GM12878 (cell line): ENCODE measurements around the gene SIL1. TPM values are rescaled to one million over a fixed set of nuclear protein-coding genes. Genes with fewer than 3 reads are reported as not detected.

Experiments
- ATAC-seq: fragments of 200-7000 bp; cut with Tn5 transposase; 3 replicates; pipeline ENCODE4 v1.9.1; 2020; ENCODE audit warnings: mild to moderate bottlenecking, moderate library complexity
- BruUV-seq: library from RNA; stranded (reverse); fragments of 400-500 nt; replicated peaks from 2 replicates; lab custom pipeline; 2021; lab: Mats Ljungman, UMichigan
- CTCF ChIA-PET: fragments of 300-600 bp; sonication (Branson Sonifier 250); formaldehyde crosslinking; extraction: SDS; loops from one replicate; lab custom pipeline; 2021; ENCODE audit warnings: inconsistent platforms; lab: Yijun Ruan, JAX
- POLR2A ChIA-PET: fragments of 350-600 bp; formaldehyde crosslinking; extraction: SDS; loops from one replicate; lab custom pipeline; 2021; ENCODE audit warnings: inconsistent platforms; lab: Charles Lee
- RAD21 ChIA-PET: fragments of 300-600 bp; sonication (Branson Sonifier 250); formaldehyde crosslinking; loops from one replicate; lab custom pipeline; 2023; ENCODE audit warnings: antibody characterized with exemption; ENCODE audit not compliant: unreplicated experiment; lab: Charles Lee
- SMC1A ChIA-PET: fragments of 300-600 bp; sonication (Branson Sonifier 250); formaldehyde crosslinking; loops from one replicate; lab custom pipeline; 2023; ENCODE audit not compliant: unreplicated experiment, uncharacterized antibody; lab: Charles Lee
- DNase-seq: peaks from one replicate; pipeline ENCODE4 v3.0.0-alpha.2; 2011; ENCODE audit warnings: low read depth, low spot score
- FAIRE-seq: peaks from 3 replicates; lab custom pipeline; 2011; peaks lifted over from hg19 to GRCh38; lab: Jason Lieb, UNC
- H2AFZ ChIP-seq: 2 replicates; pipeline ENCODE4 v1.6.0; 2011; ENCODE audit warnings: low read depth, low read length, control low read depth; ENCODE audit not compliant: control insufficient read depth
- H3K27ac ChIP-seq: 2 replicates; pipeline ENCODE4 v1.5.1; 2011; ENCODE audit warnings: control low read depth; ENCODE audit not compliant: control insufficient read depth, insufficient read depth
- H3K27me3 ChIP-seq, 2 experiments: replicated peaks in 1 of 2; 2 replicates each; pipeline versions ENCODE4 v1.6.0 to v1.6.1; 2011; ENCODE audit warnings: low read length in 1 of 2; ENCODE audit not compliant: control insufficient read depth in 2 of 2, insufficient read depth in 2 of 2
- H3K36me3 ChIP-seq, 2 experiments: 2 replicates each; pipeline ENCODE4 v1.5.1; 2011; ENCODE audit warnings: low read length in 1 of 2; ENCODE audit not compliant: control insufficient read depth in 2 of 2, insufficient read depth in 2 of 2
- H3K4me1 ChIP-seq: 2 replicates; pipeline ENCODE4 v1.6.1; 2011; ENCODE audit warnings: mild to moderate bottlenecking, low read length, moderate library complexity, mixed read lengths; ENCODE audit not compliant: control insufficient read depth, insufficient read depth
- H3K4me2 ChIP-seq: 2 replicates; pipeline ENCODE4 v1.6.0; 2011; ENCODE audit warnings: control low read depth; ENCODE audit not compliant: control insufficient read depth, insufficient read depth
- H3K4me3 ChIP-seq: fragments of 200-600 bp; sonication (generic); 2 replicates; pipeline ENCODE4 v1.5.1; 2016
- H3K79me2 ChIP-seq: 2 replicates; pipeline ENCODE4 v1.6.0; 2011; ENCODE audit warnings: low read length; ENCODE audit not compliant: control insufficient read depth, insufficient read depth
- H3K9ac ChIP-seq: 2 replicates; pipeline ENCODE4 v1.8.0; 2011; ENCODE audit warnings: low read length, control low read depth, mixed read lengths; ENCODE audit not compliant: control insufficient read depth, insufficient read depth
- H3K9me3 ChIP-seq: replicated peaks from 3 replicates; pipeline ENCODE4 v1.5.1; 2011; ENCODE audit warnings: mild to moderate bottlenecking, low read length; ENCODE audit not compliant: control insufficient read depth, insufficient read depth
- H4K20me1 ChIP-seq: 2 replicates; pipeline ENCODE4 v1.6.0; 2011; ENCODE audit not compliant: control insufficient read depth, insufficient read depth
- CBX3 ChIP-seq: fragments of 200-600 bp; sonication (generic); IDR thresholded peaks from 2 replicates; pipeline ENCODE4 v1.6.1; 2016; ENCODE audit warnings: low read depth, borderline replicate concordance
- NFYB ChIP-seq: IDR thresholded peaks from 2 replicates; pipeline ENCODE4 v1.6.1; 2011; ENCODE audit warnings: low read depth, mild to moderate bottlenecking, low read length, improper control_type of control experiment, moderate library complexity; ENCODE audit not compliant: insufficient read depth
- NR2C1 ChIP-seq: fragments of 450-650 bp; IDR thresholded peaks from 2 replicates; pipeline ENCODE4 v1.6.1; 2017; ENCODE audit warnings: antibody characterized with exemption, mild to moderate bottlenecking, moderate library complexity
- SIN3A ChIP-seq: IDR thresholded peaks from 2 replicates; pipeline ENCODE4 v1.6.1; 2012; ENCODE audit warnings: low read depth, low read length, improper control_type of control experiment
- SMARCA5 ChIP-seq: fragments of 450-650 bp; IDR thresholded peaks from 2 replicates; pipeline ENCODE4 v1.6.1; 2017; ENCODE audit warnings: mild to moderate bottlenecking
- ZNF217 ChIP-seq: fragments of 450-650 bp; IDR thresholded peaks from 2 replicates; pipeline ENCODE4 v1.6.1; 2017; ENCODE audit warnings: antibody characterized with exemption, mild to moderate bottlenecking
- ZNF622 ChIP-seq: fragments of 450-650 bp; IDR thresholded peaks from 2 replicates; pipeline ENCODE4 v1.6.1; 2017; ENCODE audit warnings: mild to moderate bottlenecking, inconsistent platforms
- in situ Hi-C: fragments of 300-500 bp; cut with MboI; formaldehyde crosslinking; loops from 9 replicates; pipeline ENCODE4 v1.14.3; 2018; ENCODE audit warnings: mixed read lengths
- intact Hi-C: fragments of 100-400 bp; cut with micrococcal nuclease; formaldehyde crosslinking; loops from one replicate; pipeline ENCODE4 v1.14.2; 2022; ENCODE audit not compliant: unreplicated experiment
- polyA plus RNA-seq, 11 experiments: library from polyadenylated mRNA; depleted of rRNA in 4 of 11; unstranded in 6 of 11; stranded (reverse) in 5 of 11; fragments of >200 nt; fragmentation: Nextera tagmentation in 4 of 11; fragmentation: Illumina TruSeq in 1 of 11; extraction: Ambion mirVana in 4 of 11; extraction: Trizol in 1 of 11; gene quantifications; 1 replicate in 1 of 11; 2 replicates in 10 of 11; pipeline versions ENCODE4 v1.2.1 to v1.2.3, GENCODE V29; 2011 to 2016; ENCODE audit warnings: inconsistent platforms in 2 of 11, missing spikeins in 2 of 11, low read depth in 1 of 11
- total RNA-seq, 4 experiments: library from RNA; depleted of rRNA in 3 of 4; stranded (reverse); fragments of >200 nt in 3 of 4; fragmentation: Illumina TruSeq in 1 of 4; extraction: Trizol in 1 of 4; gene quantifications; 2 replicates each; pipeline versions ENCODE4 v1.2.1 to v1.2.3, GENCODE V29; 2013 to 2021
- TF ChIP-seq, protein P1 (sequence below): fragments of 450-650 bp; IDR thresholded peaks from 2 replicates; pipeline ENCODE4 v1.6.1; 2016; ENCODE audit warnings: mild to moderate bottlenecking
- TF ChIP-seq, protein P2 (sequence below): fragments of 150-350 bp; IDR thresholded peaks from 2 replicates; pipeline ENCODE4 v1.6.1; 2014; ENCODE audit warnings: mild to moderate bottlenecking, low read depth, low read length
- TF ChIP-seq, protein P3 (sequence below): IDR thresholded peaks from 2 replicates; pipeline ENCODE4 v1.6.1; 2012; ENCODE audit warnings: low read depth, low read length, improper control_type of control experiment

SIL1 gene
- total and polyA plus RNA-seq, 10 of the 15 experiments (the other 5 are each of a cell fraction or from before 2014, with no cell fraction given): 4.1 to 49.8 (median 29.4) TPM

DNA sequence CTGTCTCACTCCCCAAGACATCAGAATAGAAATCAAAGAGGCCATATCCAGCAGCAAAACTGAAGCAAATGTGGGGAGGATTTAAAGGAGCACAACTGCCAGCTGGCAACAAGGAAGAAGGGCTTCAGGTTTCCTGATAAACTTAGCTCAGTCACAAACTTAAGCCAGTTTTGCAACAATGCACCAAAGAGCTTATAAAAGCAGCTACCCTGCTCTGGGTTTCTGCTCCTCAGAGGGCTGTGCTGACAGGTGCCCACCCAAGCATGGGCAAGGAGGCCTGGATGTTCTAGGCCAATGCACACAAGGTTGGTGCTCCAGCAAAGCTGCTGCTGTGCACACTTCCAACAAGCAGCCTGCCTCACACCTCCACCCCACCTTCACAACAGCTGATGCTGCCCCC lies 132.9 kb downstream of the SIL1 start:
- BruUV-seq: no TSS peak
- Histone ChIP-seq H3K4me2 (no peak overlapping the region), H4K20me1 (no peaks in the 10 kb centered on the region), H3K9ac (no peak overlapping the region), H3K27me3 (no peaks in the 10 kb centered on the region), H3K36me3 (no peaks in the 10 kb centered on the region; a peak in 1 of 4 replicates), H3K27ac (no peak overlapping the region), H3K4me3 (no peak overlapping the region), H3K9me3 (no peaks in the 10 kb centered on the region), H3K79me2 (no peaks in the 10 kb centered on the region; the same call in none of the 2 replicates), H2AFZ (no peak overlapping the region), H3K4me1 (peaks cover 17% of the 10 kb centered on the region)
- DNase-seq: no peak
- in situ Hi-C loops (no loop called here), intact Hi-C loops (no loop called here)
- ChIA-PET POLR2A (interaction anchor here (1.0 kb wide), 1 partner anchor 113 kb away, joined by 3 read pairs; no protein-coding TSS in a partner anchor), RAD21 (interaction anchor here (0.6 to 1.1 kb wide), 4 partner anchors 17 to 70 kb away, joined by 3 to 4 read pairs (median 4); no protein-coding TSS in a partner anchor), CTCF (interaction anchor here (0.6 to 0.7 kb wide), 2 partner anchors 54 to 276 kb away, joined by 3 to 5 read pairs; no protein-coding TSS in a partner anchor), SMC1A (interaction anchor here (0.8 to 1.6 kb wide), 3 partner anchors 11 to 243 kb away, joined by 3 read pairs; no protein-coding TSS in a partner anchor)
- no peak for ATAC-seq
- TF ChIP-seq, protein P1, sequence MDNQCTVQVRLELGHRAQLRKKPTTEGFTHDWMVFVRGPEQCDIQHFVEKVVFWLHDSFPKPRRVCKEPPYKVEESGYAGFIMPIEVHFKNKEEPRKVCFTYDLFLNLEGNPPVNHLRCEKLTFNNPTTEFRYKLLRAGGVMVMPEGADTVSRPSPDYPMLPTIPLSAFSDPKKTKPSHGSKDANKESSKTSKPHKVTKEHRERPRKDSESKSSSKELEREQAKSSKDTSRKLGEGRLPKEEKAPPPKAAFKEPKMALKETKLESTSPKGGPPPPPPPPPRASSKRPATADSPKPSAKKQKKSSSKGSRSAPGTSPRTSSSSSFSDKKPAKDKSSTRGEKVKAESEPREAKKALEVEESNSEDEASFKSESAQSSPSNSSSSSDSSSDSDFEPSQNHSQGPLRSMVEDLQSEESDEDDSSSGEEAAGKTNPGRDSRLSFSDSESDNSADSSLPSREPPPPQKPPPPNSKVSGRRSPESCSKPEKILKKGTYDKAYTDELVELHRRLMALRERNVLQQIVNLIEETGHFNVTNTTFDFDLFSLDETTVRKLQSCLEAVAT: no peak
- TF ChIP-seq NFYB: no peak
- TF ChIP-seq, protein P2, sequence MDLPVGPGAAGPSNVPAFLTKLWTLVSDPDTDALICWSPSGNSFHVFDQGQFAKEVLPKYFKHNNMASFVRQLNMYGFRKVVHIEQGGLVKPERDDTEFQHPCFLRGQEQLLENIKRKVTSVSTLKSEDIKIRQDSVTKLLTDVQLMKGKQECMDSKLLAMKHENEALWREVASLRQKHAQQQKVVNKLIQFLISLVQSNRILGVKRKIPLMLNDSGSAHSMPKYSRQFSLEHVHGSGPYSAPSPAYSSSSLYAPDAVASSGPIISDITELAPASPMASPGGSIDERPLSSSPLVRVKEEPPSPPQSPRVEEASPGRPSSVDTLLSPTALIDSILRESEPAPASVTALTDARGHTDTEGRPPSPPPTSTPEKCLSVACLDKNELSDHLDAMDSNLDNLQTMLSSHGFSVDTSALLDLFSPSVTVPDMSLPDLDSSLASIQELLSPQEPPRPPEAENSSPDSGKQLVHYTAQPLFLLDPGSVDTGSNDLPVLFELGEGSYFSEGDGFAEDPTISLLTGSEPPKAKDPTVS: no peak
- no peak for TF ChIP-seq ZNF217
- TF ChIP-seq SMARCA5: no peak
- no peak for TF ChIP-seq NR2C1
- TF ChIP-seq, protein P3, sequence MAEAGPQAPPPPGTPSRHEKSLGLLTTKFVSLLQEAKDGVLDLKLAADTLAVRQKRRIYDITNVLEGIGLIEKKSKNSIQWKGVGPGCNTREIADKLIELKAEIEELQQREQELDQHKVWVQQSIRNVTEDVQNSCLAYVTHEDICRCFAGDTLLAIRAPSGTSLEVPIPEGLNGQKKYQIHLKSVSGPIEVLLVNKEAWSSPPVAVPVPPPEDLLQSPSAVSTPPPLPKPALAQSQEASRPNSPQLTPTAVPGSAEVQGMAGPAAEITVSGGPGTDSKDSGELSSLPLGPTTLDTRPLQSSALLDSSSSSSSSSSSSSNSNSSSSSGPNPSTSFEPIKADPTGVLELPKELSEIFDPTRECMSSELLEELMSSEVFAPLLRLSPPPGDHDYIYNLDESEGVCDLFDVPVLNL: no peak
- TF ChIP-seq CBX3: no peak
- TF ChIP-seq SIN3A: no peak
- TF ChIP-seq ZNF622: no peak
- no peak for FAIRE-seq
